AG04450 (cell line): ENCODE measurements around the gene ADGRV1. TPM values are rescaled to one million over a fixed set of nuclear protein-coding genes. Genes with fewer than 3 reads are reported as not detected.

Source experiments
- CTCF ChIA-PET: fragments of 300-600, 350-600 bp; formaldehyde crosslinking; extraction: SDS; loops from one replicate; lab custom pipeline; 2022; ENCODE audit warnings: antibody characterized with exemption, inconsistent platforms; lab: Charles Lee
- POLR2A ChIA-PET: fragments of 350-600 bp; formaldehyde crosslinking; extraction: SDS; loops from one replicate; lab custom pipeline; 2021; ENCODE audit warnings: antibody characterized with exemption, inconsistent platforms; lab: Yijun Ruan, JAX
- DNase-seq: peaks from one replicate; pipeline ENCODE4 v3.0.0-alpha.2; 2011; ENCODE audit warnings: low read depth, low spot score
- H3K27ac ChIP-seq: one replicate; pipeline ENCODE4 v1.5.1; 2012; ENCODE audit warnings: low read depth, low read length, control low read depth
- H3K27me3 ChIP-seq: one replicate; pipeline ENCODE4 v1.6.0; 2012; ENCODE audit warnings: low read length; ENCODE audit not compliant: control insufficient read depth, insufficient read depth
- H3K4me3 ChIP-seq: 2 replicates; pipeline ENCODE4 v1.5.1; 2011; ENCODE audit warnings: mild to moderate bottlenecking, low read depth, low read length, control low read depth
- H3K9me3 ChIP-seq: 2 replicates; pipeline ENCODE4 v1.5.1; 2012; ENCODE audit warnings: low read length; ENCODE audit not compliant: control insufficient read depth, insufficient read depth
- CTCF ChIP-seq: IDR thresholded peaks from 2 replicates; pipeline ENCODE4 v1.5.1; 2011; ENCODE audit warnings: low read depth, low read length, control low read depth, inconsistent platforms
- polyA plus RNA-seq: library from polyadenylated mRNA; depleted of rRNA; stranded (reverse); fragments of >200 nt; gene quantifications from 2 replicates; pipeline ENCODE4 v1.2.3, GENCODE V29; 2011

Gene ADGRV1
- polyA plus RNA-seq, 1 experiment, result 0.06 TPM

- Histone ChIP-seq H3K4me3 (no peak overlapping the region), H3K27me3 (no peaks in the 10 kb centered on the region), H3K27ac (no peak overlapping the region), H3K9me3 (no peaks in the 10 kb centered on the region)
- ChIA-PET POLR2A (no interaction called here), CTCF (no interaction called here)
- TF ChIP-seq CTCF, result no peak
- no peak for DNase-seq
These were observed 271.5 kb downstream of the ADGRV1 start for GRCh38 chr5:90830058-90830457.

- TF ChIP-seq CTCF, result no peak
- Histone ChIP-seq H3K27ac (no peak overlapping the region), H3K27me3 (no peaks in the 10 kb centered on the region)
These were observed 275.2 kb downstream of the ADGRV1 start for GRCh38 chr5:90833753-90834152.

GRCh38 chr5:90834711-90835110 lies 276.1 kb downstream of the ADGRV1 start:
- H3K9me3 ChIP-seq, result no peaks in the 10 kb centered on the region
- no peak for DNase-seq
- POLR2A ChIA-PET, result no interaction called here
- H3K27me3 ChIP-seq, result no peaks in the 10 kb centered on the region
- TF ChIP-seq CTCF, result no peak
- no peak overlapping the region for H3K27ac ChIP-seq
- CTCF ChIA-PET, result no interaction called here
- H3K4me3 ChIP-seq, result no peak overlapping the region

More at GRCh38 chr5:90833753-90834152, 275.2 kb downstream of the ADGRV1 start:
- Histone ChIP-seq H3K4me3 (no peak overlapping the region), H3K9me3 (no peaks in the 10 kb centered on the region)
- POLR2A ChIA-PET, result no interaction called here
- no peak for DNase-seq
- CTCF ChIA-PET, result no interaction called here

GRCh38 chr5:90843443-90843842 lies 284.8 kb downstream of the ADGRV1 start:
- Histone ChIP-seq H3K9me3 (peaks cover 5% of the 10 kb centered on the region; the same call in 1 of the 2 replicates), H3K27ac (no peak overlapping the region), H3K27me3 (no peaks in the 10 kb centered on the region), H3K4me3 (no peak overlapping the region)
- ChIA-PET POLR2A (no interaction called here), CTCF (no interaction called here)
- DNase-seq, result no peak
- no peak for TF ChIP-seq CTCF

GRCh38 chr5:90844931-90845330 lies 286.3 kb downstream of the ADGRV1 start:
- no peak overlapping the region for H3K27ac ChIP-seq
- DNase-seq, result no peak
- H3K27me3 ChIP-seq, result no peaks in the 10 kb centered on the region
- CTCF ChIA-PET, result interaction anchor here (0.5 kb wide), 1 partner anchor 229 kb away, joined by 3 read pairs; no protein-coding TSS in a partner anchor
- H3K4me3 ChIP-seq, result no peak overlapping the region
- peaks cover 5% of the 10 kb centered on the region; the same call in 1 of the 2 replicates for H3K9me3 ChIP-seq
- POLR2A ChIA-PET, result no interaction called here
- TF ChIP-seq CTCF, result no peak
